Jurkat, Clone E6-1 (cell line): ENCODE measurements around the gene PERP. TPM values are rescaled to one million over a fixed set of nuclear protein-coding genes. Genes with fewer than 3 reads are reported as not detected.
A peak's percentile ranks its signal among the peaks of the same experiment; 100 is the strongest.
"Not testable (repeated sequence)": the region's sequence is repeated elsewhere in the genome, so short reads cannot be mapped to it uniquely, and the experiment has no call there.

ENCODE experiments used
- DNase-seq: peaks from one replicate; pipeline ENCODE4 v3.0.0-alpha.2; 2011; ENCODE audit warnings: low read depth, low spot score
- H3K4me3 ChIP-seq: 2 replicates; pipeline ENCODE4 v1.5.1; 2011; ENCODE audit warnings: mild to moderate bottlenecking, low read length, control low read depth, moderate library complexity
- polyA plus RNA-seq: library from polyadenylated mRNA; unstranded; fragments of >200 nt; gene quantifications from one replicate; pipeline ENCODE4 v1.2.1, GENCODE V29; 2012; ENCODE audit warnings: missing spikeins; ENCODE audit not compliant: insufficient read length, insufficient read depth

The PERP gene
- 6.6 TPM for polyA plus RNA-seq

DNA sequence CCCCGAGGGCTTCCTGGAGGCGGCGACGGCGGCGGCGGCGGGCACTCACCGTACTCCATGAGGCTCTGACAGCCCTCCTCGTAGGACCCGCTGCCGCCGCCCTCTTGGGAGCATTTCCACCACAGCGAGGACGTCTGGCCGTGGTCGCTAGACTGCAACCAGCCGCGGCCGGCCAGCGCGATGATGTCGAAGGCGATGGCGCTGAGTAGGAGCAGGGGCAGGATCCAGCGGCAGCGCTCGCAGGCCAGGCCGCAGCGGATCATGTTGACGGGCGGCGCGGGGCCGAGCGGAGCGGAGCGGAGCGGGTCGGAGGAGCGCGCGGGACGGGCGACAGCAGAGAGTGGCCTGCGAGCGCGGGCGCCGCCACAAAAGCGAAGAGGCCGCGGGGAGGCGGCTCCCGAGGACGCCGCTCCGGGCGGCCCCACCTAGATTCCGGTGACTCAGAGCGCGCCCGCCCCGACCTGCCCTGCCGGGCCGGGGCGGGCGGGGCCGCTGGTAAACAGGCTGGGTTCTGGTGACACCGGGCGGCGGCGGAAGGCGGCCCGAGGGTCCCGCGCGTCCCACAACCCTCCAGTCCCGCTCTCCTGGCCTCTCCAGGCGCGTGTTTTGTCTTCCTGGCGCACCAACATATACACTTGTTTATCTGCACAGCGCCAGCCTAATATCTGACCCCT is at the start of gene PERP:
Gene PERP, minus strand, starts transcription at position 342 of the 674 bp plus-strand sequence. Its CDS starts 79 bp downstream, at position 263.
- no peak for DNase-seq

DNA sequence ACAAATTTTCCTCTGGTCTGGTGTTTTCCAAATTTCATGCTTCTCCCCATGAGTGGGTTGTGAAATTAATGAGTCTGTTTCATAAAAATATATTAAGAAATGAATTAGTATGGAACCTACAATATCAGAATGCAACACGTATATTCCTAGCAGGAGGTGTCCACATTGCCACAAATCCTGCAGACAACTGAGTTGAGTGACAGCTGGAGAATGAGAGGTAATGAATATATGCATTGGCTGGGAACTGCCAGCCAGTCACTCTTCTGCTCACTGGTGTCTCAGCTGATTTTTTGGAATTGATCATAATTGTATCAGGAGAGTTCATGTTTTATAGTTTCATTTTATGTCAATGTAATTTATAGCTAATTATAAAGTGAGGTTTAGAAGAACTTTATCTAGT is 48.2 kb upstream of the PERP start:
- no peak for DNase-seq
- H3K4me3 ChIP-seq: no peak overlapping the region

More for the DNA sequence above, at the start of gene PERP:
- no peak within 1 kb of the TSS; the same call in 1 of the 2 replicates for H3K4me3 ChIP-seq

DNA sequence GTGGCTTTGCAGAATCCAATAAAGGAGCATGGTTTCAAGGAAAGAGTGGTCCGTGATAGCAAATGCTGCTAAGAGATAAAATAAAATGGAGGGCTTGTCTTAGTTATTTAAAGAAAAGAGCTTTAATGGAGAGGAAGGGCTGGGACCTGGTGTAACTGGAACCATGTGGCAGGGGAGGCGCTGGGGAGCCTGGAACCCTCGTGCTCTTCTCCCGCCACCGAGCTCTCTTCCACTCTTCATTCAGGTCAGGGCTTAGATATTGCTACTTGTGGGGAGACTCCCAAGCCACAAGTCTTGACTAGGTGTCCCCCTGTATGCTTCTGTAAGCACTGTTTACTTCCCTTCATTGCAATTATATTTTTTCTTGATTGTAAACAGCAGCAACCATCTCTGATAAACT is 39.3 kb upstream of the PERP start:
- no peak overlapping the region for H3K4me3 ChIP-seq
- no peak for DNase-seq

DNA sequence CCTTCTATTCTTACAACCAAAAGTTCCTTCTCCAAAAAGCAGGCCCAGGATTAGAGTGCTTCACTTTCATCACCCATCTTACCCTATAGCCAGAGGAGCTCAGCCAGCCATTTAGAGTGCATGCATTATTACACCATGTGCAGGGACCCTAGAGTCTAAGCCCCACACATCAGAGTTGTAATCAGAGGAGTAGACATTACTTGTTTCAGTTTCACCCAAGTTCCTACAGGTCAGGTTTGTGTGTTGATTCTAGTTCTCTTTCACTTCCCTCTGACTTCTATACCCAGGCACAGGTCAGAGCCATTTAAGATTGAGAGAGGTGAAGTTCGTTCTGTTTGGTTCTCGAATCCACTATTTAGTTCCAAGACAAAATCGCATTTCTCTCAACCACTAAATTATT is 38.2 kb upstream of the PERP start:
- DNase-seq: no peak
- no peak overlapping the region for H3K4me3 ChIP-seq

DNA sequence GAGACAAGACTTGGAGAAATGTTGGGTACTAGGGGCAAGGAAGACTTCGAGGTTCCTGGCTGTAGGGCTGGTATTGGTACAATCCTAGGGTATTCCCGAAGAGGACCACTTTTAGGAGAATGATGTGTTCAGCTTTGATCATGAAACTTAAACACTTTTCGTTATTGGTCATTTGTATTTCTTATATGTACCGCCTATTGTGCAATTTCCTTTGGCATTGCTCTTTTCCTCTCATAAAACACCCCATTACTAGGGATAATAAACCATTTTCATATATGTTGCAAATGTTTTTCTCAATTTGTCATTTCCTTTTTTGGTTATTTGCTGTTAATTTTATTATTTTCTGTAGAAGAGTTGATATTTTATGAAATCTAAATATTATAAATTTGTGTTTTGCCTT is 35.6 kb upstream of the PERP start:
- no peak for DNase-seq
- H3K4me3 ChIP-seq: no peak overlapping the region

DNA sequence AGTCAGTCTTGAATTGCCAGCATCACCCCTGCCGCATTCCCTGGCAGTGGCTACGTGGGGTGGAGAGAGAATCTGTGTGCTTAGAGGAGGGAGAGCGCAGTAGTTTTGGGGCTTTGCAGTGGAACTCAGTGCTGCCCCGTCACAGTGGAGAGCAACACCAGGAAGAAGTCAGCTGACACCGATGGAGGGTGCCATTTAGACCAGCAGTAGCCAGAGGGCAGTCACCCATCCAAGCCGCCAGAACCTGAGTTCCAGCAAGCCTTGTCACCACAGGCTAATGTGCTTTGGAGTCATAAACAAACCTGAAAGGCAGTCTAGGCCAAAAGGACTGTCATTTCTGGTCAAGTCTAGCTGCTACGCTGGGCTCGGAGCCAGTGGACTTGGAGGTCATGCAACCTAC is 22.0 kb upstream of the PERP start:
- no peak for DNase-seq
- no peak overlapping the region for H3K4me3 ChIP-seq

DNA sequence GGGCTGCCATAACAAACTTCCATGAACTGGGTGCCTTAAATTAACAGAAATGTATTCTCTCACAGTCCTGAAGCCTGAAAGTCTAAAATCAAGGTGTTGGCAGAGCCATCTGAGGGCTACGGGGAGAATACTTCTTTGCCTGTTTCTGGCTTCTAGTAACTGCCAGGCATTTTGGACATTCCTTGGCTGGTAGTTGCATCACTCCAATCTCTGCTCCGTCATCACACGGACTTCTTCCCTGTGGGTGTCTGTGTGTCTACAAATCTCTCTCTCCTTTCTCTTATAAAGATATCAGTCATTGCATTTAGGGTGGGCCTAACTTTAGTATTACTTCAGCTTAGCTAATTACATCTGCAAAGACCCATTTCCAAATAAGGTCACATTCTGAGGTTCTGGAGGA is 20.9 kb upstream of the PERP start:
- no peak for DNase-seq
- H3K4me3 ChIP-seq: no peak overlapping the region

DNA sequence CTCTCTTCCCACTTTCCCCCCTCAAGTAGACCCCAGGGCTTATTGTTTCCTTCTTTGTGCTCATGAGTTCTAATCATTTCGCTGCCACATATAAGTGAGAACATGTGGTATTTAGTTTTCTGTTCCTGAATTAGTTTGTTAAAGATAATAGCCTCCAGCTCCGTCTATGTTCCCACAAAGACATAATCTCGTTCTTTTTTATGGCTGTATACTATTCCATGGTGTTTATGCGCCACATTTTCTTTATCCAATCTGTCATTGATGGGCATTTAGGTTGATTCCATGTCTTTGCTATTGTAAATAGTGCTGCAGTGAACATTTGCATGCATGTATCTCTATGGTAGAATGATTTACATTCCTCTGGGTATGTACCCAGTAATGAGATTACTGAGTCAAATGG is 16.9 kb upstream of the PERP start:
- H3K4me3 ChIP-seq: no peak overlapping the region
- no peak for DNase-seq

DNA sequence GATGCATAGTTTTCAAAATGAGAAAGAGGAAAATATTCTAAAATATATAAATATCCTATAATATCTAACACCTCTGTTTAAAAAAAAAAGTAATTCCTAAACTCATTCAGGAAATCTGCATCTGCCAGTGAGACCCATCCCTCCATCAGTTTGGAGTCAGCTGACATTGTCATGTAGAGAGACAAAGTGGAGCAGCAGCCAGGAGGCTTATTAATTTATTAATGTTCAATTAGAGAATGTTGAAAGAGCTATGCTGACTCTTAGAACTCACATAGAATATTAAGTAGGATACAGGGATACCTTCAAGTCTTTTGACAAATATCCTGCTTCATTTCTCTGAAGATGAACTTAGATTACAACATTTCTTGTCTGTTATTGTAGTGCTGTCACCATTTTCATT is 12.8 kb upstream of the PERP start:
- DNase-seq: no peak
- H3K4me3 ChIP-seq: no peak overlapping the region

DNA sequence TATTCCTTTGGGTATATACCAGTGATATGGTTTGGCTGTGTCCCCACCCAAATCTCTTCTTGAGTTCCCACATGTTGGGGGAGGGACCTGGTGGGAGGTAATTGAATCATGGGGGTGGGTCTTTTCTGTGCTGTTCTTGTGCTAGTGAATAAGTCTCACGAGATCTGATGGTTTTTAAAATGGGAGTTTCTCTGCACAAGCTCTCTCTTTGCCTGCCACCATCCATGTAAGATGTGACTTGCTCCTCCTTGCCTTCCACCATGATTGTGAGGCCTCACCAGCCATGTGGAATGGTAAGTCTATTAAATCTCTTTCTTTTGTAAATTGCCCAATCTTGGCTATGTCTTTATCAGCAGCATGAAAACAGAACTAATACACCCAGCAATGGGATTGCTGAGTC is 12.0 kb upstream of the PERP start:
- DNase-seq, H3K4me3 ChIP-seq: not testable (repeated sequence)

DNA sequence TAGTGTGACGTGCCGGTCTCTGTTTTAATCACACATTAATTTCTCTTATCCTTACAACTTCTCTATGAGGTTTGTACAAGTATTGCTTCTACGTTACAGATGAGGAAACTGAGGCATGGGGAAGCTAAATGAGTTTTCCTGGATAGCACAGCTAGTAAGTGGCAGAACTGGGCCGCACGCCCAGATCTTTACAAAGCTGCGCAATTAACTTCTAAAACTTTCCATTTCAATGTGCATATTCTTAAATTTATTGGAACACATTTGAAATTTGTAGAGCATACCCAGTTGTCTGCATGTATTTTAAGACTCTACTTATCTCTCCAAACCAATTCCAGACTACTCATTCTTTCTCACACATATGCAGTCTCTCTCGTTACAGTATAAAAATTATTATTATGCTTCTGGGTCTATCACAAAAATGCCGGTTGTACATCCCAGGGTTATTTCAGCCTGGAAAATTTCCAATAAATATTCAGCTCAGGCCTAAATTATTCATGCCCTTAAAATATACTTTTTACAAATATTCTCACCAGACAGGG is 10.2 kb upstream of the PERP start:
- no peak for DNase-seq
- no peak overlapping the region for H3K4me3 ChIP-seq

DNA sequence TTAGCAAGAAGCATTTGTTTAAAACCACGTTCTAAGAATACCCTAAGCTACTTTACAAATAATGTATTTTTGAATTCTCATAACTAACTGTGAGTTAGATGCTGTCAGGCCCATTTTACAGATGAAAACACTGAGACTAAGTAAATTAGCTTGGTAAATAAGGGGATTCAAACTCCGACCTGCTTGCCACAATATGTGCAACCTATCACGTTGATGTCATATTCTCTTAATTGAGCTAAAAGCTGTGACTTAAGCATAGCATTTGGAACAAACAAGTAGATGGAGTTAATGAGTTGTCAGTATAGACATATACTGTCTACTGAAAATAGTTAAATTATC is 9.4 kb upstream of the PERP start:
- H3K4me3 ChIP-seq: no peak overlapping the region
- DNase-seq: no peak

DNA sequence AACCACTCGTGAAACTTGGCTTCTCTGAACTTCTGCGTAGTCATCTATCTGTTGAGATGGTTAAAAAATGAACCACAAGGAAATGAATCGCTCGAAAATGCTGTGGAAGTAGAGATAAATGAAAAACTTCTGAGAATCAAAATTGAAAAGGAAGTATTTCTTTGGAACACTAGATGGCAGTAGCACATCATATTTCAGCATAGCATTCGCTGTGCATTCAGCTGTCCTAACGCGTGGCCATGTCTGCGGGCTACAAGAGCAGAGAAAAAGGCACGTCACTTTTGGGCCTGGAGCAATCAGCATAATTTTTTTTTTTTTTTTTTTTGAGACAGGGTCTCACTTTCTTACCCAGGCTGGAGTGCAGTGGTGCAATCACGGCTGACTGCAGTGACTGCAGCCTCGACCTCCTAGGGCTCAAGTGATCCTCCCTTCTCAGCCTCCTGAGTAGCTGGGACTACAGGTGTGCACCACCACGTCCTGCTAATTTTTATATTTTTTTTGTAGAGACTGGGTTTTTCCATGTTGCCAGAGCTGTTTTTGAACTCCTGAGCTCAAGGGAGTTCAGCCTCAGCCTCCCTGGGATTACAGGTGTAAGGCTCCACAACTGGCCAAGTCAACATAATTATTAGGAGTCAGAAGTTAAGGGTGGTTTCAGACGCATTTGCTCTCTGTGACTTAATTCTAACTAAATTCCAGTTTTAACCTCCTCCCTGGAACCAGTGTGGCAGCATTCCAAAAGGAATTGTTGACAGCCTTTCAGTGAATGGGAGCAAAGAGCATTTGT is 8.8 kb upstream of the PERP start:
- peak; percentile 57 for DNase-seq
- H3K4me3 ChIP-seq: no peak overlapping the region

DNA sequence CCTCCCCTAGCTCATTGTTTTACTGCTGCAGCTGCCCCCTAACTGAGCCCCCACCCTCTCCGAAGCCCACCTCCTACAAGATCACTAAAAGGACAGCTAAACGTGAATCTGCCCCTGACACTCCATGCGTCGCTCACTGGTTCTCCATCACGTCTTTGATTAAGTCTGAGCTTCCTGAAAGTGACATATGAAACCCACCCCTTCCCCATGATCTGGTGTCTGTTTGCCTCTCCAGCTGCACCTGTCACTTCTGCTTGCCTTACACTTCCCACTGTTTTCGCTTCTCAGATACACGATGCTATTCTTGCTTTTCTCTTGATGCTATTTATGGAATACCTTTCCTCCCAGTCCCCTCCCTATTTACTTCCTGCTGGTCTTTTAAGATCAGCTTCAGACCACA is 8.0 kb upstream of the PERP start:
- no peak overlapping the region for H3K4me3 ChIP-seq
- DNase-seq: no peak

DNA sequence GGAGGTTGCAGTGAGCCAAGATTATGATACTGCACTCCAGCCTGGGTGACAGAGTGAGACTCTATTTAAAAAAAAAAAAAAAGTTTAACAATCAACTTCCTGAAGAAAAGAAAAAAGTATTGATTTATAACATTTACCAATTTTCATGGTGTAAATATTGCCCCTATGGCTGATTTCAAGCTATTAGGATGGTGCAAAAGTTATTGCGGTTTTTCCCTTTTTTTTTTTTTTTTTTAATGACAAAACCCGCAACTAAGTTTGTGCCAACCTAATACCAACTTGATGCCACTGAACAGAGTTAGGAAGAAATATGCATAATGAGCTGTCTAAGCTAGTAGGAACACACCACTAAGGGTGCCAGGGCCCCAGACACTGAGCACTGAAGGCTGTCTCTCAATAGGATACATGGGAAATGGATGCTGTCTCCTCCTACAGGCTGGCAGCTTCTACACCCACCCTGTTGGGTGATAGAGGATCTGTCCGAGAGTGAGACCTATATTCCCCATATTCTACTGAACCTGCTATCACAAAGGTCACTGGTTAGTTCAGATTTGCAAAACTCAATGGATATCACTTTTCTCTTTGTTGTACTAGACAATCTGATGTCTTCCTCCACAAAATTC is 6.5 kb upstream of the PERP start:
- no peak overlapping the region for H3K4me3 ChIP-seq
- no peak for DNase-seq

DNA sequence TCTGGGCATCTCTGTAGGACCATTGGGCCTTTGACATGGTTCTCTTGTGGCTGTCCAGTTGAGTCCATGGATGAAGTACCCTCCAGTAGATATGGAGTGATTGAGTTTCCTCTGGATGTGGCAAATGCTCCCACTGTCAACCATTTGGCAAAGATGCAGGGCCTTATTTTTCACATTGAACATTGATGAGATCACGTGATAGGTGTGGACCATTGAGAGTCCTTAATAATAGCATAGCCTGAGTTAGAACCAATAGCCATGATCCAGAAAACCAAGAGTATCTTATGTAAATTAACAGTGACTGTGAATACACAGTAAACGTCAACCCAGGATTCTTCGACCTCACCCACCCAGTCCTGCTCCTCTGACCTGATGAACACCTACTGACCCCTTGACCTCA is 3.0 kb upstream of the PERP start:
- no peak overlapping the region for H3K4me3 ChIP-seq
- no peak for DNase-seq

DNA sequence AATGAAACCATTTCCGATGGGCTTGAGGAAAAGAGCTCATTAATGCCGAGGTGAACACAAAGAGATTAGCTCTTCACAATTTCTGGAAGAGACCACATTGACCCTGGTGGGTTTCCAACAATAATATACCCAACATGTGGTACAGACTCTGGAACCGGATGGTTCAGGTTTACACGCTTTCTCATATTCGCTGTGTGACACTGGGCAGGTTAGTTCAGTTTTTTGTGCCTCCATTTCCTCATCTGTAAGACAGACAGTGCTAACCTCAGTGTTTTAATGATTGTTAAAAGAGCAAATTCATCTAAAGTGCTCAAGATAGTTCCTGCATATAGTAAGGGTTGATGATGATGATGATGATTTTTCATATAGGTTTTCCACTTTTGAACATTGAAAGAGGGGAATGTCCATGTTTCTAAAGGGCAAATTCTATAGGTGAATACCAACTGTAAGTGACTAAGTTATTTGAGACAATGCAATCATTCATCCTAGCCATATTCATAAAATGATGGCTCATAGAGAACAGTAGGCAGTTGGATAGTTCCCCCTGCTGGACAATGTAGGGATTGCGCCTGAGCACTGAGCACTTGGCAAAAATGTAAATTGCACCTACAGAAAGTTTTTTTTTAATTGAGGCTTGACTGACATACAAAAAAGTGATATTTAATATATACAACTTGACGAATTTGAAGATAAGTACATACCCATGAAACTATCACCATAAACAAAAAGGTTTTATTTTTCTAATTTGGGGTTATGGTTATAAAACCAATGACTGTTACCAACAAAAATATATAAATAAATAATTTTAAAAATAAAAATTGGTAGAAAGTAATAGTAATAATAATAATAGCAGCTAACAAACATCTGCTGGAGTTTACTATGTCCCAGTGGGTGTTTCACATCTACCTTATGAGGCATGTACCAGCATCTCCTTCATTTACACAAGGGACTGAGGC is 2.1 kb upstream of the PERP start:
- H3K4me3 ChIP-seq: no peak overlapping the region
- DNase-seq: peak; percentile 67

DNA sequence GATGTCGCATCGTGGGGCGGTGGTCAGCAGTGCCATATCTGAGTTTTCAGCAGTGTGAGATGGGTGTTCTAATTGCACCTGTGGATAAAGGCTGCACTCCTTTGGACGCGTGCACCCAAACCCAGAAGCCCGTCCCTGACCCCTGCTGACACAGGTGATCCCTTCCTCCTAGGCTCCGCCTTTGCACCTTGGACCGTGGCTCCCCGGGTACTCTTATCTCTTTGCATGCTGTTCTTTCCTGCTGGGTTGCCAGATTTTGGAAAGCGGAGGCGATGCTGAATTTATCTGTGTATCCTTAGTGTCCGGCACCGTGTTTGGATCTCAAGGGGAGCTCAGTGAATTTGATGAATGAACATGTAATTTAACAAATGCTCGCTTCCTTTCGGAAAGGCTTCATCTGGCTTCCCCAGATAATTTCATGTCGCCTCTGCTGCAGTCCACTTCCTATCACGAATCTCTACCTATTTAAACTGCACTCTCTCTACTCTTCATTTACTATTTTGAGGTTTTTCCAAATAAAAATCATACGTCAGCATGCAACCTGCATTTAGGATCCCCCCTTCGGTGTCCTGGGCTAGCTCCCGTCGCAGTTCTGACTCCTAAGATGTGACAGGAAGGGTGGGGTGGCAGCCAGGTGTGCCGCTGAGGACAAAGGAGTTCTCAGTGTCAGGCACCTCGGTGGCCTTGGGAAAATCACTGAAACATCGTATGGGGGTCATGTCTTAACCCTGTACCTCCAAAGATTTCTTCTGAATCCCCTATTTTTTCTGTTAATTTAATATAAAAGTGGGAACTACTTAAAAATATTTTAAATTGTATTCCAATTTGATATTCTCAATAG is 753 bp upstream of the PERP start:
- no peak for DNase-seq
- no peak overlapping the region; the same call in 1 of the 2 replicates for H3K4me3 ChIP-seq
